ENCODE results near the gene ARHGEF17.

- TF ChIP-seq, protein P1, sequence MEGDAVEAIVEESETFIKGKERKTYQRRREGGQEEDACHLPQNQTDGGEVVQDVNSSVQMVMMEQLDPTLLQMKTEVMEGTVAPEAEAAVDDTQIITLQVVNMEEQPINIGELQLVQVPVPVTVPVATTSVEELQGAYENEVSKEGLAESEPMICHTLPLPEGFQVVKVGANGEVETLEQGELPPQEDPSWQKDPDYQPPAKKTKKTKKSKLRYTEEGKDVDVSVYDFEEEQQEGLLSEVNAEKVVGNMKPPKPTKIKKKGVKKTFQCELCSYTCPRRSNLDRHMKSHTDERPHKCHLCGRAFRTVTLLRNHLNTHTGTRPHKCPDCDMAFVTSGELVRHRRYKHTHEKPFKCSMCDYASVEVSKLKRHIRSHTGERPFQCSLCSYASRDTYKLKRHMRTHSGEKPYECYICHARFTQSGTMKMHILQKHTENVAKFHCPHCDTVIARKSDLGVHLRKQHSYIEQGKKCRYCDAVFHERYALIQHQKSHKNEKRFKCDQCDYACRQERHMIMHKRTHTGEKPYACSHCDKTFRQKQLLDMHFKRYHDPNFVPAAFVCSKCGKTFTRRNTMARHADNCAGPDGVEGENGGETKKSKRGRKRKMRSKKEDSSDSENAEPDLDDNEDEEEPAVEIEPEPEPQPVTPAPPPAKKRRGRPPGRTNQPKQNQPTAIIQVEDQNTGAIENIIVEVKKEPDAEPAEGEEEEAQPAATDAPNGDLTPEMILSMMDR (IDR thresholded peaks at IDR 0.05), result no peak
- no peak for TF ChIP-seq POLR2A (IDR thresholded peaks at IDR 0.05)
Observed at GRCh38 chr11:73325036-73325981, 17.2 kb downstream of the ARHGEF17 start.

All from testis (tissue), 2 donors.